Liver (tissue), 3 donors: Measurements from ENCODE around the gene TRABD.

Source experiments
- EGR1 ChIP-seq, 2 donors: IDR thresholded peaks; 2 replicates each; pipeline ENCODE4 v1.6.1; 2016 to 2018; ENCODE audit warnings: antibody characterized with exemption in 2 of 2, low read depth in 2 of 2
- FOXA1 ChIP-seq: IDR thresholded peaks from 2 replicates; pipeline ENCODE4 v1.6.1; 2016; ENCODE audit warnings: antibody characterized with exemption
- GABPA ChIP-seq, 2 donors: IDR thresholded peaks in 1 of 2; conservative IDR thresholded peaks in 1 of 2; 2 replicates each; pipeline ENCODE4 v1.6.1; 2016; ENCODE audit warnings: antibody characterized with exemption in 2 of 2, mild to moderate bottlenecking in 1 of 2, moderate library complexity in 1 of 2
- RAD21 ChIP-seq, 2 donors: IDR thresholded peaks; 2 replicates each; pipeline ENCODE4 v1.6.1; 2016; ENCODE audit warnings: antibody characterized with exemption in 2 of 2, mild to moderate bottlenecking in 2 of 2
- SP1 ChIP-seq: IDR thresholded peaks from 2 replicates; pipeline ENCODE4 v1.6.1; 2018; ENCODE audit warnings: antibody characterized with exemption, mild to moderate bottlenecking
- TF ChIP-seq, protein P1 (sequence below): IDR thresholded peaks from 2 replicates; pipeline ENCODE4 v1.6.1; 2016; ENCODE audit warnings: antibody characterized with exemption, mild to moderate bottlenecking
- TF ChIP-seq, protein P2 (sequence below): fragments of 150-350 bp; IDR thresholded peaks from 2 replicates; pipeline ENCODE4 v1.5.1; 2017; ENCODE audit warnings: improper control_type of control experiment, low read depth, low read length; ENCODE audit not compliant: missing input control
- TF ChIP-seq, protein P3 (sequence below): IDR thresholded peaks from 2 replicates; pipeline ENCODE4 v1.6.1; 2016; ENCODE audit warnings: antibody characterized with exemption
- TF ChIP-seq, protein P4 (sequence below): IDR thresholded peaks from 2 replicates; pipeline ENCODE4 v1.6.1; 2016; ENCODE audit warnings: antibody characterized with exemption
- donor health status: healthy.
- donor health status: healthy.

DNA sequence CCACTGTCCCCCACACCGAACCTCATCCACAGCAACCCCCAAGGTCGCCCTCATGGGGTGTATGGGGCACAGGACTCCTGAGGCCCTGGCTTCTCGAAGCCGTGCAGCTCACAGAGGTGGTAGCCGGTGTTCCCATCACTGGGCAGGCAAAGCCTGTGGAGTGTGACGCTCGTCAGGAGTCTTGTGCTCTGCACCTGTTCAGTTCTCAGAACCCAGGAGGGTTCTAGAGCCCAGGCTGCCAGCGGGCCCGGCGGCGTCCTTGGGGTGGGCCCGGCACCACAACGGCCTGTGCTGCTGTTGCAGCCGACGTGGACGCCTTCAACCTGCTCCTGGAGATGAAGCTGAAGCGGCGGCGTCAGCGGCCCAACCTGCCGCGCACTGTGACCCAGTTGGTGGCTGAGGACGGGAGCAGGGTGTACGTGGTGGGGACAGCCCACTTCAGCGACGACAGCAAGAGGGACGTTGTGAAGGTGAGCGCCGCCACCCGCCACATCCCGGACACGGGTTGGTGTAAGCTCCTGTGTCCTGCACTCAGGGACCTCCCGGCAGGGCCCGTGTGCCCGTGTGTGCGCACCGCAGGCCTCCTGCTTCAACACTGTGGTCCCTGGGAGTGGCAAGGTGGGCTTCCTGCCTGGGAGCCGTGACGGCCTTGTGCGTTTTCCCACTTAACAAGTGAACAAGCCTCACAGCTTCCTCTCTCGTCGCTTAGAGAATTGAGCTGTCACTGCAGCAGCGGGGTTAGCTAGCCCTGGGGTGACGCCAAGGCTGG lies 8.5 kb downstream of the TRABD start:
- no peak for TF ChIP-seq EGR1 (IDR thresholded peaks at IDR 0.05; ENCODE audit: low read depth in 2 of 2)
- TF ChIP-seq, protein P1, sequence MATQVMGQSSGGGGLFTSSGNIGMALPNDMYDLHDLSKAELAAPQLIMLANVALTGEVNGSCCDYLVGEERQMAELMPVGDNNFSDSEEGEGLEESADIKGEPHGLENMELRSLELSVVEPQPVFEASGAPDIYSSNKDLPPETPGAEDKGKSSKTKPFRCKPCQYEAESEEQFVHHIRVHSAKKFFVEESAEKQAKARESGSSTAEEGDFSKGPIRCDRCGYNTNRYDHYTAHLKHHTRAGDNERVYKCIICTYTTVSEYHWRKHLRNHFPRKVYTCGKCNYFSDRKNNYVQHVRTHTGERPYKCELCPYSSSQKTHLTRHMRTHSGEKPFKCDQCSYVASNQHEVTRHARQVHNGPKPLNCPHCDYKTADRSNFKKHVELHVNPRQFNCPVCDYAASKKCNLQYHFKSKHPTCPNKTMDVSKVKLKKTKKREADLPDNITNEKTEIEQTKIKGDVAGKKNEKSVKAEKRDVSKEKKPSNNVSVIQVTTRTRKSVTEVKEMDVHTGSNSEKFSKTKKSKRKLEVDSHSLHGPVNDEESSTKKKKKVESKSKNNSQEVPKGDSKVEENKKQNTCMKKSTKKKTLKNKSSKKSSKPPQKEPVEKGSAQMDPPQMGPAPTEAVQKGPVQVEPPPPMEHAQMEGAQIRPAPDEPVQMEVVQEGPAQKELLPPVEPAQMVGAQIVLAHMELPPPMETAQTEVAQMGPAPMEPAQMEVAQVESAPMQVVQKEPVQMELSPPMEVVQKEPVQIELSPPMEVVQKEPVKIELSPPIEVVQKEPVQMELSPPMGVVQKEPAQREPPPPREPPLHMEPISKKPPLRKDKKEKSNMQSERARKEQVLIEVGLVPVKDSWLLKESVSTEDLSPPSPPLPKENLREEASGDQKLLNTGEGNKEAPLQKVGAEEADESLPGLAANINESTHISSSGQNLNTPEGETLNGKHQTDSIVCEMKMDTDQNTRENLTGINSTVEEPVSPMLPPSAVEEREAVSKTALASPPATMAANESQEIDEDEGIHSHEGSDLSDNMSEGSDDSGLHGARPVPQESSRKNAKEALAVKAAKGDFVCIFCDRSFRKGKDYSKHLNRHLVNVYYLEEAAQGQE = no peak
- TF ChIP-seq, protein P2, sequence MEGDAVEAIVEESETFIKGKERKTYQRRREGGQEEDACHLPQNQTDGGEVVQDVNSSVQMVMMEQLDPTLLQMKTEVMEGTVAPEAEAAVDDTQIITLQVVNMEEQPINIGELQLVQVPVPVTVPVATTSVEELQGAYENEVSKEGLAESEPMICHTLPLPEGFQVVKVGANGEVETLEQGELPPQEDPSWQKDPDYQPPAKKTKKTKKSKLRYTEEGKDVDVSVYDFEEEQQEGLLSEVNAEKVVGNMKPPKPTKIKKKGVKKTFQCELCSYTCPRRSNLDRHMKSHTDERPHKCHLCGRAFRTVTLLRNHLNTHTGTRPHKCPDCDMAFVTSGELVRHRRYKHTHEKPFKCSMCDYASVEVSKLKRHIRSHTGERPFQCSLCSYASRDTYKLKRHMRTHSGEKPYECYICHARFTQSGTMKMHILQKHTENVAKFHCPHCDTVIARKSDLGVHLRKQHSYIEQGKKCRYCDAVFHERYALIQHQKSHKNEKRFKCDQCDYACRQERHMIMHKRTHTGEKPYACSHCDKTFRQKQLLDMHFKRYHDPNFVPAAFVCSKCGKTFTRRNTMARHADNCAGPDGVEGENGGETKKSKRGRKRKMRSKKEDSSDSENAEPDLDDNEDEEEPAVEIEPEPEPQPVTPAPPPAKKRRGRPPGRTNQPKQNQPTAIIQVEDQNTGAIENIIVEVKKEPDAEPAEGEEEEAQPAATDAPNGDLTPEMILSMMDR = no peak
- no peak for TF ChIP-seq GABPA (IDR thresholded peaks at IDR 0.05 in 1 of 2, conservative IDR thresholded peaks at IDR 0.05 in 1 of 2)
- TF ChIP-seq, protein P3, sequence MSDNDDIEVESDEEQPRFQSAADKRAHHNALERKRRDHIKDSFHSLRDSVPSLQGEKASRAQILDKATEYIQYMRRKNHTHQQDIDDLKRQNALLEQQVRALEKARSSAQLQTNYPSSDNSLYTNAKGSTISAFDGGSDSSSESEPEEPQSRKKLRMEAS = no peak
- no peak for TF ChIP-seq SP1
- no peak for TF ChIP-seq RAD21 (IDR thresholded peaks at IDR 0.05)
- no peak for TF ChIP-seq FOXA1
- TF ChIP-seq, protein P4, sequence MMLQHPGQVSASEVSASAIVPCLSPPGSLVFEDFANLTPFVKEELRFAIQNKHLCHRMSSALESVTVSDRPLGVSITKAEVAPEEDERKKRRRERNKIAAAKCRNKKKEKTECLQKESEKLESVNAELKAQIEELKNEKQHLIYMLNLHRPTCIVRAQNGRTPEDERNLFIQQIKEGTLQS = no peak
